ENCODE measurements around the gene MKLN1.

GRCh38 chr7:131487217-131487616 lies 159.5 kb downstream of the MKLN1 start:
- TF ChIP-seq CTCF (conservative IDR thresholded peaks at IDR 0.05; ENCODE audit: low read length) (no peak), EZH2phosphoT487 (IDR thresholded peaks at IDR 0.05; ENCODE audit: borderline replicate concordance, low read depth, low read length) (no peak)
